Neuronal stem cell (in vitro differentiated cells): ENCODE results near the gene RNF20.

Source experiments
- DNase-seq: peaks from one replicate; pipeline ENCODE4 v3.0.0-alpha.2; 2013; ENCODE audit warnings: low spot score
- H2AFZ ChIP-seq: one replicate; pipeline ENCODE4 v1.6.1; 2013; ENCODE audit warnings: mild to moderate bottlenecking, low read length, inconsistent platforms
- H2AK5ac ChIP-seq: 2 replicates; pipeline ENCODE4 v1.6.1; 2013; ENCODE audit warnings: low read depth, mild to moderate bottlenecking, inconsistent platforms, low read length, moderate library complexity, mixed read lengths
- H2BK120ac ChIP-seq: 2 replicates; pipeline ENCODE4 v1.6.1; 2013; ENCODE audit warnings: low read depth, mild to moderate bottlenecking, inconsistent platforms, low read length, moderate library complexity, mixed read lengths
- H2BK12ac ChIP-seq: one replicate; pipeline ENCODE4 v1.6.1; 2013; ENCODE audit warnings: low read length, inconsistent platforms
- H2BK15ac ChIP-seq: 2 replicates; pipeline ENCODE4 v1.6.1; 2013; ENCODE audit warnings: mild to moderate bottlenecking, low read length, inconsistent platforms, mixed read lengths
- H2BK5ac ChIP-seq: one replicate; pipeline ENCODE4 v1.6.1; 2013; ENCODE audit warnings: inconsistent platforms, mild to moderate bottlenecking, low read length, moderate library complexity
- H3K14ac ChIP-seq: one replicate; pipeline ENCODE4 v1.6.1; 2013; ENCODE audit warnings: low read length, inconsistent platforms
- H3K18ac ChIP-seq: 2 replicates; pipeline ENCODE4 v1.6.1; 2013; ENCODE audit warnings: low read length, inconsistent platforms
- H3K23ac ChIP-seq: 2 replicates; pipeline ENCODE4 v1.6.1; 2013; ENCODE audit warnings: low read depth, mild to moderate bottlenecking, mixed read lengths, low read length, inconsistent platforms; ENCODE audit not compliant: poor library complexity
- H3K27ac ChIP-seq: replicated peaks from 3 replicates; pipeline ENCODE4 v1.5.1; 2013; ENCODE audit warnings: low read length, inconsistent platforms
- H3K27me3 ChIP-seq, 3 experiments: 2 replicates each; pipeline ENCODE4 v1.6.1; 2013; ENCODE audit warnings: low read length in 3 of 3, mild to moderate bottlenecking in 2 of 3, inconsistent platforms in 1 of 3, low read depth in 1 of 3, mixed read lengths in 1 of 3, moderate library complexity in 1 of 3; ENCODE audit not compliant: control insufficient read depth in 3 of 3, insufficient read depth in 3 of 3
- H3K36me3 ChIP-seq, 2 donors: replicated peaks in 1 of 2; 2 replicates each; pipeline ENCODE4 v1.6.1; 2013; ENCODE audit warnings: low read length in 2 of 2; ENCODE audit not compliant: control insufficient read depth in 2 of 2, insufficient read depth in 2 of 2
- H3K4ac ChIP-seq: 2 replicates; pipeline ENCODE4 v1.6.1; 2013; ENCODE audit warnings: inconsistent platforms, mild to moderate bottlenecking, low read length, moderate library complexity
- H3K4me1 ChIP-seq, 2 donors: 1 replicate in 1 of 2; 2 replicates in 1 of 2; pipeline ENCODE4 v1.6.1; 2013; ENCODE audit warnings: low read length in 2 of 2, low read depth in 1 of 2; ENCODE audit not compliant: control insufficient read depth in 2 of 2, insufficient read depth in 1 of 2
- H3K4me2 ChIP-seq: one replicate; pipeline ENCODE4 v1.6.1; 2013; ENCODE audit warnings: mild to moderate bottlenecking, low read length, inconsistent platforms; ENCODE audit not compliant: insufficient read depth, poor library complexity, severe bottlenecking
- H3K4me3 ChIP-seq, 2 donors: 2 replicates each; pipeline ENCODE4 v1.5.1; 2013; ENCODE audit warnings: low read length in 2 of 2, mild to moderate bottlenecking in 2 of 2, inconsistent platforms in 1 of 2, moderate library complexity in 1 of 2
- H3K79me1 ChIP-seq: one replicate; pipeline ENCODE4 v1.6.1; 2013; ENCODE audit warnings: low read depth, mild to moderate bottlenecking, inconsistent platforms, low read length, moderate library complexity
- H3K9ac ChIP-seq: one replicate; pipeline ENCODE4 v1.6.1; 2013; ENCODE audit warnings: mild to moderate bottlenecking, low read depth, low read length, inconsistent platforms; ENCODE audit not compliant: poor library complexity
- H3K9me3 ChIP-seq, 2 donors: replicated peaks in 1 of 2; 2 replicates each; pipeline versions ENCODE3 to v1.6.1; 2013; ENCODE audit warnings: low read length in 2 of 2, mild to moderate bottlenecking in 2 of 2, inconsistent platforms in 1 of 2, low read depth in 1 of 2, mixed read lengths in 1 of 2, moderate library complexity in 1 of 2; ENCODE audit not compliant: control insufficient read depth in 2 of 2, insufficient read depth in 1 of 2
- H4K8ac ChIP-seq: one replicate; pipeline ENCODE4 v1.6.1; 2013; ENCODE audit warnings: low read depth, mild to moderate bottlenecking, inconsistent platforms, low read length, moderate library complexity
- H4K91ac ChIP-seq: one replicate; pipeline ENCODE4 v1.6.1; 2013; ENCODE audit warnings: low read length, low read depth, mild to moderate bottlenecking, inconsistent platforms; ENCODE audit not compliant: poor library complexity
- WGBS, 2 donors: extraction: QIAGEN DNeasy Blood & Tissue Kit; methylation state at CpG; one replicate each; pipeline ENCODE4 v1.1.7; 2013; ENCODE audit warnings: missing lambda C conversion rate in 2 of 2, mixed read lengths in 1 of 2; ENCODE audit not compliant: insufficient read length in 2 of 2, insufficient replicate concordance in 1 of 2; ENCODE audit errors: extremely low coverage in 2 of 2; 5-methylcytosine and 5-hydroxymethylcytosine counted together

The RNF20 gene

DNA sequence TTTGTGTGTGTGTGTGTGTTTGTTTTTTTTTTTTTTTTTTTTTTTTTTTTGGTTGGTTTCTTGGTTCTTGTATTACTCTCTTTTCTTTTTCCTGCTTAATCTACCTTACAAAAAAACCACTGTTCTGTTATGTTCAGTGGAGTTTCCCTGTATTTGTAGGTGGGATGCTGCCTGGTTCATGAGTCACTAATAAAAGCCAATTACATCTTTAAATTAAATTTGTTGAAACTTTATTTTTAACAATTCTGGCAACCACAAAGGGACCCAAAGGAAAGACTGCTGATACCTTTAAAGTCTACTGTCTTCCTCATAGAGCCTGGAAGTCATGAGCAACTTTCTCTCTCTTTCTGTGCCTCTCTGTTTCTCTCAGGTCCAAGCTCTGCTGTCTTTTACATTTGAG lies 29.5 kb upstream of the RNF20 start:
- Histone ChIP-seq H2BK120ac (no peak overlapping the region), H2AFZ (no peak overlapping the region), H3K79me1 (no peaks in the 10 kb centered on the region), H4K91ac (no peak overlapping the region), H2BK5ac (no peak overlapping the region), H3K36me3 (no peaks in the 10 kb centered on the region), H3K4ac (no peak overlapping the region), H3K4me3 (no peak overlapping the region), H2BK15ac (no peak overlapping the region), H3K27me3 (peaks cover 0 to 27% (median 0%) of the 10 kb centered on the region in 3 experiments), H3K4me1 (no peaks in the 10 kb centered on the region), H2AK5ac (no peak overlapping the region), H3K9ac (no peak overlapping the region), H2BK12ac (no peak overlapping the region), H3K18ac (no peak overlapping the region), H3K27ac (no peak overlapping the region), H3K9me3 (no peaks in the 10 kb centered on the region), H3K14ac (no peak overlapping the region), H4K8ac (no peak overlapping the region), H3K23ac (no peak overlapping the region), H3K4me2 (no peak overlapping the region)
- DNase-seq = no peak

DNA sequence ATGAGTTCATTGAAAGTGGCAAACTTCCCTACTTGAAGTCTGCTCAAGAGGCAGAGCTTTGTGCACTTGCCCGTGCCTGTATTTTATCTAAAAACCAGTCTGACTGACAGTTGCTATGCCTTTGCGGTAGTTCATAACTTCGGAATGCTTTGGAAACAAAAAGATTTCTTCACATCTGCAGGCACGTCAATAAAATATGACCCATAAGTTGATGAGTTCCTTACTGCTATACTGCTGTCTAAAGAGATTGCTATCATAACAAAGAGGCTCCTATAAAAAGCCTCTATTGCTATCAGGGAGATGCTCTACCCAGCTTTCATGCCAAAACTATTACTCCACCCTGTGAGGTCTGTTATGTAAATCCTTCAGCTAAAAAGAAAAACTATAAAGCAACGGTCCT lies 25.4 kb upstream of the RNF20 start:
- H2BK15ac ChIP-seq = no peak overlapping the region
- H2AK5ac ChIP-seq = no peak overlapping the region
- no peak overlapping the region for H3K4me3 ChIP-seq
- no peak overlapping the region for H2AFZ ChIP-seq
- no CpG with 5 or more reads among the region's 5 CpGs for WGBS, 2 donors
- no peak overlapping the region for H3K9ac ChIP-seq
- DNase-seq = no peak
- H3K36me3 ChIP-seq = no peaks in the 10 kb centered on the region
- no peaks in the 10 kb centered on the region for H3K79me1 ChIP-seq
- H3K18ac ChIP-seq = no peak overlapping the region
- H3K4me1 ChIP-seq = no peaks in the 10 kb centered on the region
- no peak overlapping the region for H2BK12ac ChIP-seq
- H3K14ac ChIP-seq = no peak overlapping the region
- H4K91ac ChIP-seq = no peak overlapping the region
- H2BK5ac ChIP-seq = no peak overlapping the region
- H4K8ac ChIP-seq = no peak overlapping the region
- H3K9me3 ChIP-seq = no peaks in the 10 kb centered on the region
- no peak overlapping the region for H3K4me2 ChIP-seq
- no peak overlapping the region for H3K4ac ChIP-seq
- H3K27me3 ChIP-seq = peaks cover 0 to 38% (median 0%) of the 10 kb centered on the region in 3 experiments
- no peak overlapping the region for H2BK120ac ChIP-seq
- H3K23ac ChIP-seq = no peak overlapping the region
- no peak overlapping the region for H3K27ac ChIP-seq

DNA sequence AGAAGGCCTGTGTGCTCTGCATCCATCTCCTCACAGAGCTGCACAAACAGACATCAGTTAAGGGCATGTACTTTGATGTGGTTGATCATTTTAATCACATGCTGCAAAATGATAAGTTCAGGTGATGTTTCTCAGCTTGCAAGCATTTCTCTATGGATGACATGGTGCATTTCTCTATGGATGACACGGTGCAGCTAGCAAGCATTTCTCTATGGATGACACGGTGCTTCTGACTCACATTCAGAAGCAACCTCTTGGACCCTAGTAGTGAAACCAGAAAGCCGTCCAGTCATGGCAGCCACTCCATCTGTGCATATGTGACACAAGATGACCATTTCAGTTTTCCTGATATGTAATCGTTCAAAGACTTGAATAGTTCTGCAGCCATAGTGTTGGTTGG lies 24.1 kb upstream of the RNF20 start:
- no peaks in the 10 kb centered on the region for H3K4me1 ChIP-seq
- H2BK5ac ChIP-seq = no peak overlapping the region
- H3K79me1 ChIP-seq = no peaks in the 10 kb centered on the region
- no peaks in the 10 kb centered on the region for H3K9me3 ChIP-seq
- no peak overlapping the region for H3K27ac ChIP-seq
- no peak overlapping the region for H3K9ac ChIP-seq
- no peaks in the 10 kb centered on the region for H3K36me3 ChIP-seq
- no peak overlapping the region for H3K4me2 ChIP-seq
- no peak overlapping the region for H2AFZ ChIP-seq
- H3K4me3 ChIP-seq = no peak overlapping the region
- no peak overlapping the region for H4K91ac ChIP-seq
- H2AK5ac ChIP-seq = no peak overlapping the region
- no peak overlapping the region for H3K14ac ChIP-seq
- no peak overlapping the region for H4K8ac ChIP-seq
- no peak overlapping the region for H3K23ac ChIP-seq
- no CpG with 5 or more reads among the region's 4 CpGs for WGBS, 2 donors
- H3K18ac ChIP-seq = no peak overlapping the region
- DNase-seq = no peak
- no peak overlapping the region for H2BK12ac ChIP-seq
- H2BK15ac ChIP-seq = no peak overlapping the region
- H2BK120ac ChIP-seq = no peak overlapping the region
- H3K4ac ChIP-seq = no peak overlapping the region
- H3K27me3 ChIP-seq = peaks cover 0 to 38% (median 0%) of the 10 kb centered on the region in 3 experiments

DNA sequence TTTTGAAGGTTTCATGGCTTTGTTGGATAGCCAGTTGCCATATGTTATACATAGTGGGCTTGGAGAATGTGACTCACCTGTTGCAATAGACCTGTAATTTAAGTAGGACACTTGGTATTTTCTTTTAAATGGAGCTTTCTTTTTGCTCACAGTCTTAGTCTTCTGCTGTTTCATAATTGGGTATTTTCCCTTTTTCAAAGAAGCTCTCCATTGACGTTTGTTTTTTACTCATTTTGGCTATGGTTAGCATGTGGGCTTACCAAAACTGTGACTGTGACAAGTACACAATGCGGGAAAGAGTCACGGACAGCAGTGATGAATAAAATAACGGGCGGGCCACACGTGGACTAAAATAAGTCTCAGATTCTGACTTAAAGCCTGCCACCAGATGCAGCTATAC lies 23.2 kb upstream of the RNF20 start:
- no peak for DNase-seq
- Histone ChIP-seq H3K14ac (no peak overlapping the region), H3K4me1 (no peaks in the 10 kb centered on the region), H4K91ac (no peak overlapping the region), H3K79me1 (no peaks in the 10 kb centered on the region), H3K36me3 (no peaks in the 10 kb centered on the region), H3K9ac (no peak overlapping the region), H3K27ac (no peak overlapping the region), H2BK5ac (no peak overlapping the region), H3K23ac (no peak overlapping the region), H3K9me3 (no peaks in the 10 kb centered on the region), H3K18ac (no peak overlapping the region), H2AFZ (no peak overlapping the region), H2BK120ac (no peak overlapping the region), H2BK12ac (no peak overlapping the region), H4K8ac (no peak overlapping the region), H3K4me2 (no peak overlapping the region), H2AK5ac (no peak overlapping the region), H3K4me3 (no peak overlapping the region), H3K4ac (no peak overlapping the region), H3K27me3 (peaks cover 0 to 38% (median 0%) of the 10 kb centered on the region in 3 experiments), H2BK15ac (no peak overlapping the region)
- no CpG with 5 or more reads among the region's 6 CpGs for WGBS, 2 donors
